GM19193 (cell line): Measurements from ENCODE around the gene ZFYVE16.

Experiments used
- POLR2A ChIP-seq: IDR thresholded peaks from 4 replicates; pipeline ENCODE4 v1.6.1; 2011; ENCODE audit not compliant: insufficient read depth, insufficient read length; ENCODE audit errors: extremely low read depth

The ZFYVE16 gene

DNA sequence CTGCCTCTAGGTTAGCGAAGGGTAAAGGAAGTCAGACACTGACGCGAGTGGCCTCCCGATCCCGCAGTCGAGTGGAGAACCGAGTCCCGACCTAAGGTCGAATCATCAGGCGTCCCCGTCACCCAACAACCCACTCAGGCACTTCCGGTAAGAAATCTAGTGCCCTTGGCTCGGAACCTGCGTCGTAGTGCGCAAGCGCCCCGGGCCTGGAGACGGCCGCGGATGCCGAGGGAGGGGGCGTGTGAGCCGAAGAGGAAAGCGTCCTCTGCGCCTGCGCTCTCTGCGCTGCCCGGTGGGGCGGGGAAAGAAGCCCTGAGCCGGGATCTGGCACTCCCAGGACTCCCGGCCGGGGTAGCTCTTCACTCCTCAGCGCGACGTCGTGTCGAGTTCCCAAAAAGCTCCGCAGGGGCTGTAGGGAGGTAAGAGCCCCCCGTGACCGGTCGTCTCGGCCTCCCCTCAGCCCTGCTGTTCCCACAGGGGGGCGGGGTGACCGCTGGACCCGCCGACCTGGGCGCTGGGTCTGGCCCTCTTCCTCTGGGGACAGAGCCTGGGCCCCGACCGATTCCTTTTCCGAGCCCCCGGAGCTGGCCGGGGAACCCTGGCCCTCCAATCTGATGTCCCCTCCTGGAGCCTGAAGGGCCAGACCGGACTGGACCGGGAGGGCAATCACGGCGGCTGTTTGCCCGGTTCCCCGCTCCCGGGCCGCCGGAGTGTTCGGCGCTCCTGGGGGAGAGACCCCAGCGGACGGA is at the start of gene ZFYVE16:
ZFYVE16 (plus strand) TSS at position 330 of the 749 bp plus-strand sequence. CDS start 26,084 bp downstream, outside the sequence.
- peak; percentile 95 for TF ChIP-seq POLR2A

DNA sequence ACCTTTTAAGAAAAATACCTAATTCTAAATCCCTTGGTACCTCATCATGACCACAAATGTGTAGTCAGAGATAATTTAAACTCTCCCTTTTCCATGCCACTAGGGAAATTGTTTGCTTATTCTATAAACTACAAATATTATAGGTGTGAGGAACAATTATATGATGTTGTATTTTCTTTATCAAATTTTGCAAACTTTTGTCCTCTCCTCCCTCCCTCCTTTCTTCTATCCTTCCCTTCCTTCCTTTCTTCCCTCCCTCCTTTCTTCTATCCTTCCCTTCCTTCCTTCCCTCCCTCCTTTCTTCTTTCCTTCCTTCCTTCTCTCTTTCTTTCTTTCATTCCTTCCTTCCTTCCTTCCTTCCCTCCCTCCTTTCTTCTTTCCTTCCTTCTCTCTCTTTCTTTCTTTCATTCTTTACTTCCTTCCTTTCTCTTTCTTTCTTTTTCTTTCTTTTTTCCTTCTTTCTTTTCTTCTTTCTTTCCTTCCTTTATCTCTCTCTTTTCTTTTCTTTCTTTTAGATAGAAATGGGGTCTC is 46.9 kb upstream of the ZFYVE16 start:
- TF ChIP-seq POLR2A, result no peak

DNA sequence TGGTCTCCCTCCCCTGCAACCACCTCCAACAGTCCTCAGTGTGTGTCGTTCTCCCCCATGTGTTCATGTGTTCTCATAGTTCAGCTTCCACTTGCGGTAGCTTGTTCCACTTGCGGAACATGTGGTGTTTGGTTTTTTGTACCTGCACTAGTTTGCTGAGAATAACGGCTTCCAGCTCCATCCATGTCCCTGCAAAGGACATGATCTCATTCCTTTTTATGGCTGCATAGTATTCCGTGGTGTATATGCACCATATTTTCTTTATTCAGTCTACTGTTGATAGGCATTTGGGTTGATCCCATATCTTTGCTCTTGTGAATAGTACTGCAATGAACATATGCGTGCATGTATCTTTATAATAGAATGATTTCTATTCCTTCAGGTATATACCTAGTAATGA is 43.0 kb upstream of the ZFYVE16 start:
- no peak for TF ChIP-seq POLR2A

DNA sequence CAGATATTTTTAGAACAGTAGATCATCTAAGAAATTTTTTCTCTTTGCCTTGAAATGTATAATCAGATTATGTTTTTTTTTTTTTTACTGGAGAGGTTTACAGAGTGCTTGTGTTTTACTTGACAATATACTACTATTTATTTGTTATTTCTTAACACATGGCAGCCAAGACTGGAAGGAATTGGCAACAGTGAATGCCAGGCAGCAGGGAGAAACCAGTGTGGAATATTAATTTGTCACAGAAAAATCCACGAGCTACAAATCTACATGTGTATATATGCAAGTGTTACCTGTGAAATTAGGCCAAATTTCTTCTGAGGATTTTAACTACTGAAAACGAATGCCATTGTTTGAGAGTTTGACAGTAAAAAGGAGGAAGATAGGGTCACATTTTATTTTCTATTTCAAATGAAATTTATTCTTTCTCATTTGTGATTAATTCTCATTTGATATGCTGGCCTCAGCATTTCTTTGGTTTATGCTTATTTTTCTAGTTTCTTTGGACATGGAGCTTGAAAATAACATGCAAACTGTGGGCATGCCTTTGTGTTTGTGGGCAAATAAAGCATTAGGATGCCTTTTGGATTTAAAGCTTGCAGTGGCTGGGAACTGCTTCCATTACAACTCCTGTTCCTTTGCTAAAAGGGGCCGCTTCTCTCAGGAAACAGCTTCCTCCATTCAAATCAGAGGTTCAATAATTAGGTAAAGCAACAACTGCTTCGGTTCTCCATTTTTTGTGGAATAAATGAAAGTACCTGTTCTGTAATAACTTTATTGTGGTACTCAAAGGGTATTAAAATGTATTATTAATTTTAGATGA is 39.0 kb upstream of the ZFYVE16 start:
- TF ChIP-seq POLR2A, result no peak

GRCh38 chr5:80369521-80369920 is 38.3 kb upstream of the ZFYVE16 start:
- TF ChIP-seq POLR2A, result no peak

DNA sequence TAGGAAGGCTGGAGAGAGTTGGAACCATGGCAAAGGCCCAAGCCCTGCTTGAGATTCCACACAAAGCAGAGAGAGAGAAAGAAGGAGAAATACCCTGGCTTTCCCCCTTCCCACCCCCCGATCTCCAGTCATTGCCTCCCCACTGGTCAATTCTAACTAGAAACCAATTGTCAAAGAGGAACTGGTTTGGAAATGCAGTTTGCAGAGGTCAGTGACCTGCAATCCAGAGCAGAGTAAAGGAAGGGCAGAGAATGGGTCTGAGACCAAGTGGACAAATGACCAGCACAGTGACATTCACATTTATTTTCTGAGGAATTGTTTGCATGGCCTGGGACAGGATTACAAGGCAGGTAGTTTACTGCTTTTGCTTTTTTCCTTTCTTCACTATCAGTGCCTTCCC is 37.5 kb upstream of the ZFYVE16 start:
- TF ChIP-seq POLR2A, result no peak

- TF ChIP-seq POLR2A, result no peak
These were observed 35.1 kb upstream of the ZFYVE16 start for GRCh38 chr5:80372780-80373179.

- no peak for TF ChIP-seq POLR2A
These were observed 33.7 kb upstream of the ZFYVE16 start for GRCh38 chr5:80374188-80374587.

DNA sequence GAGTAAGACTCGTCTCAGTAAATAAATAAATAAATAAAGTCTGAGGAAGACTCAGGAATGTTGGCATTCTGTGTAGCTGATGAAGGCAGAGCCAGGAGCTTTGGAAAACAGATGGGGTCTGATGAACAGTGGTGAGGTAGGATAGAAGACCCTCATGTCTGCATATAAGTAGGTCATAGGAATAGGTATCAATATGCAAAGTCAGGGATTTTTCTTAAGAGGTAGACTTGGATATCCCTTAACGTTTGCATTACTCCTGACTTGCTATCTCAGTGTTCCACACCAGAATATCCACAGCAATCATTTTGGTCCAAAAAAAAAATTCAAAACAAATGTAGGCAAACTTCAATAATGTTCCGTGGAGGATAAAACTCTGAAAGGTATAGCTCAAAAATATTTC is 31.3 kb upstream of the ZFYVE16 start:
- TF ChIP-seq POLR2A, result no peak

GRCh38 chr5:80382488-80382887 is 25.4 kb upstream of the ZFYVE16 start:
- TF ChIP-seq POLR2A, result no peak

DNA sequence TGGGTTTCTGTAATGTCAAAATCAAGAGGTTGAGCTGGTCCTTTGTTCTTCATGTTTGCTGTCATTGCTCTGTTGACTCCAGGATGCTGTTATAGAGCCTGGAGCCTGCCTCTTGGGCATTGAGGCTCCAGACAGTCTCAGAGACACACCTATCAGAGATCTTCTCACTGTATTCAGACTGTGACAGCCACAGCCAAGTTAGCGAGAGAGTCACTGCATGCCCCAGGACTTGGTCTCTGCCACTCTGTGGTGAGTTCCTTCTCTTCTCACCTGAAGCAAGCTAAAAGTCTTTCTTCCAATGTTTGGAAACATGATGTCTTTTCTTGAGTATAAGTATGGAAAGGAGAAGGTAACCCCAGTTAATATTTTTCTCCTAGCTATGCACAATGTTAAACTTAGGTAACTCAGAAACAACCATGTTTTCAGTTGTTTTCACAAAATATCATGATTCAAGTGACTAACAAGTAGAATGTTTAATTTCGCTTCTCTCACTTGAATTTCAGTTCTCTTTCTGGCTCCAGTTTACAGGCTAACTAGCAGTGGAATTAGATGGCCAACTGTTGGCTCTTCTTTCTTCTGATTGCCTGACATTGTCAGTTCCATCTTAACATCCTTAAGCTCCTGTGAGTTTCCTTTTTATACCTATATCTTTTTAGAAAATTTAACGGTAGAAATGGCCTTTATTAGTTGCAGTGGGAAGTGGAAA is 20.6 kb upstream of the ZFYVE16 start:
- TF ChIP-seq POLR2A, result no peak

- TF ChIP-seq POLR2A, result no peak
These were observed 18.3 kb upstream of the ZFYVE16 start for GRCh38 chr5:80389580-80389979.

DNA sequence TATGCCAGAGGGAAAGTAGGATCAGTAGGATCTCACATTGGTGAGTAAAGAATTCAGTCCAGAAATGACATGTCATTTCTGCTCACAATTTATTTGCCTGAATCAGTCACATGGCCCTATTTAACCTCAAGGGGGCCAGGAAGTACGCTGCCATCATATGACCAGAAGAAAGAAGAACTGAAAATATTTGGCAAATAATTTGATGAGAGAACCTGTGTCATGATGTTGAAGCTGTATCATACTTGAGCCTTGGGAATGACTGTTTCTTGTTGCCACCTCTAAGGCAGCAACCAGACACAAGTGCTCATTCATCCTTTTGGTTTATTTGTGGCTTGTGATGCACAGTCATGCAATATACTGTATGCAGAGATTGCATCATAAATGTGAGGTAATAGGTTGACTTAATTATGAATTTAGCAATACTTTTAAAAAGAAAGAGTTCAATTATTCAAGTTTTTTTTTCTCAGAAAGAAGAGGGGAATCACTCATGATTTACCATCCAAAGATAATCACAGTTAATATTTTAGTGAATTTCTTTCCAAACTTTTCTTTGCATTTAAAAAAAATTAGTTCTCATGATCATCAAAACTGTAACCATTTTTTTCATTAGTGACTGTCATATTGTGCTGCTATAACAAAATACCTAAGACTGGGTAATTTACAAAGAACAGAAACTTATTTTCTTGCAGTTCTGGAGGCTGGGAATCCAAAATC is 8.2 kb upstream of the ZFYVE16 start:
- TF ChIP-seq POLR2A, result no peak

DNA sequence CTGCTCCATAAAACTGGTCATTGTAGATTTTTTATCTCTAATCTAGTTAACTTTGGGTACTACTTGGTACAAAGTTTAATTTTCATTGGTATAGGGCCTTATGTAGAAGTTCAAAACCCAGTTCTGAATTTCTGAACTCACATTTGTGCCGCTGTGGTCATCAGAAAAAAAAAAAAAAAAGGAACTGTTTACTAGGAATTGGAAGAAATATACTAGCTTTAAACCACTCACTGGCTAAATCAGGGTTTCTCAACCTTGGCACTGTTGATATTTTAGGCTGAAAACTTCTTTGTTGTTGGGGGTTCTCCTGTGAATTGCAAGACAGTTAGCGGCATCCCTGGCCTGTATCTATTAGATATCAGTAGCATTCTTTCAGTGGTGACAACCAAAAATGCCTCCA is 4.1 kb upstream of the ZFYVE16 start:
- TF ChIP-seq POLR2A, result no peak

DNA sequence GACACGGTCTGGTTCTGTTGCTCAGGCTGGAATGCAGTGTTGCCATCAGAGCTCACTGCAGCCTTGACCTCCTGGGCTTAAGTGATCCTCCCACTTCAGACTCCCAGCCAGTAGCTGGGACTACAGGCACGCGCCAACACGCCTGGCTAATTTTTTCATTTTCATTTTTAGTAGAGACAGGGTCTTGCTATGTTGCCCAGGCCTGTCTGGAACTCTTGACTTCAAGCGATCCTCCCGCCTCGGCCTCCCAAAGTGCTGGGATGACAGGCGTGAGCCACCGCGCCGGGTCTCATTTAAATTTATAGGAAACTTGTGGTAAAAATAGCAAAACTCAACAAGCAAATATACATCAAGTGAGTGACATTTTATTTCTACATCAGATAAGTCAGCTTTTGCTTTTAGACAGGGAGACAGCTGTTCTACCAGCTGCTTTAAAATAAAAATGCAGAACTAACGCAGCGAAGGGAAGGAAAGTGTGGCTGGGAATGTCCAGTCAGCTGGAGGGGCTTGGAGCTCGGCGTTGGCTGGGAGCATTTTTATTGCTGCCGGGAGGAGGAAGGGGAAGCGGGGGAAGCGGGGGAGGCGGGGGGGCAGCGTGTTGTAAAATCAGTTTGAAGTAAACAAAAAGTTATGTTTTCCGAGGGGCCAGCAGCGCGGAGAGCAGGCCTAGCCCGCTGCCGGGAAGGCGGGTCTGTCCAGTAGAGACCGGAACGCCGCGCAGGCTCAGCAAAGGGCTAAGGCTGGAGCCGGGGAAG is 707 bp upstream of the ZFYVE16 start:
- TF ChIP-seq POLR2A, result no peak
